Tibial nerve (tissue), 4 donors: Measurements from ENCODE around the gene B3GALT4. TPM values are rescaled to one million over a fixed set of nuclear protein-coding genes. Genes with fewer than 3 reads are reported as not detected.

Source experiments
- DNase-seq, 2 donors: peaks; one replicate each; pipeline ENCODE4 v3.0.0-alpha.2; 2019; ENCODE audit warnings: low spot score in 2 of 2
- H3K27ac ChIP-seq, 4 donors: fragments of 200-600 bp; sonication (generic) in 3 of 4; one replicate each; pipeline ENCODE4 v1.5.1; 2017 to 2019; ENCODE audit warnings: mild to moderate bottlenecking in 1 of 4
- H3K27me3 ChIP-seq, 2 donors: fragments of 200-600 bp; sonication (generic) in 1 of 2; one replicate each; pipeline versions ENCODE4 v1.5.1 to v1.6.0; 2017 to 2019
- H3K36me3 ChIP-seq, 3 donors: fragments of 200-600 bp; sonication (generic); one replicate each; pipeline ENCODE4 v1.5.1; 2018 to 2019
- H3K4me1 ChIP-seq, 4 donors: fragments of 200-600 bp; sonication (generic) in 3 of 4; one replicate each; pipeline ENCODE4 v1.5.1; 2017 to 2019
- H3K4me3 ChIP-seq, 4 donors: fragments of 200-600 bp; sonication (generic) in 3 of 4; one replicate each; pipeline ENCODE4 v1.5.1; 2017 to 2019; ENCODE audit warnings: mild to moderate bottlenecking in 1 of 4, moderate library complexity in 1 of 4
- H3K9me3 ChIP-seq, 4 donors: fragments of 200-600 bp; sonication (generic) in 3 of 4; one replicate each; pipeline ENCODE4 v1.5.1; 2017 to 2019
- EP300 ChIP-seq, 2 donors: sonication (generic); formaldehyde crosslinking; IDR thresholded peaks; one replicate each; pipeline ENCODE4 v1.6.1; 2017; ENCODE audit warnings: antibody characterized with exemption in 2 of 2, mild to moderate bottlenecking in 1 of 2
- POLR2A ChIP-seq, 2 donors: fragments of 450-650 bp; IDR thresholded peaks; one replicate each; pipeline ENCODE4 v1.6.1; 2017; ENCODE audit warnings: antibody characterized with exemption in 2 of 2, mild to moderate bottlenecking in 2 of 2, moderate library complexity in 2 of 2
- WGBS, 2 donors: methylation state at CpG; one replicate each; pipeline ENCODE4 v1.1.5; 2018; 5-methylcytosine and 5-hydroxymethylcytosine counted together
- total RNA-seq, 4 donors: library from RNA; depleted of rRNA; stranded (reverse); fragments of >200 nt; gene quantifications; one replicate each; pipeline ENCODE4 v1.1.0, GENCODE V29; 2016
- TF ChIP-seq, protein P1 (sequence below), 5 experiments: fragments of 200-600 bp in 3 of 5; fragments of 450-650 bp in 2 of 5; sonication (generic) in 3 of 5; IDR thresholded peaks; one replicate each; pipeline ENCODE4 v1.5.1; 2016 to 2019; ENCODE audit warnings: antibody characterized with exemption in 5 of 5, mild to moderate bottlenecking in 3 of 5, moderate library complexity in 2 of 5

The B3GALT4 gene
- total RNA-seq, 4 donors from 2014 or later: 7.5 to 30.4 (median 17.7) TPM

DNA sequence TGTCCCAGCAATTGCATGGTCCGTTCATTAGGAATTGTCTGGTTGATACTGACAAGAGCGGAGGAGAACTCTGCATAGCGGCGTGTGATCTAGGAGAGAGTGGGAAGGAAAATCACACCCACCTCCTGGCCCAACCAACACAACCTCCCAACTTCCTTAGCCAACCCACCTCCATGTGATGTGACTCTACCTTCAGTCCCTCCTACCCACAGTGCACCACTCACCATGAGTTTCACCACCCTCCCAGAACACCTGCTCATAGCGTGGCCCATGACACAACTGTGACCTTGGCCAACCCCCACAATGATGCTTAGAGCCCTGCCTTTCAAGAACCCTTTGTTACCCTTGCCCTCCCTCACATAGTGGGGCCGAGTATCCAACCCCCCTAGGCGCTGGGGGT lies 12.9 kb upstream of the B3GALT4 start:
- peaks cover 0 to 96% (median 32%) of the 10 kb centered on the region in 3 donors for H3K36me3 ChIP-seq
- DNase-seq: no peak
- H3K4me3 ChIP-seq: no peak overlapping the region
- no peak overlapping the region for H3K27ac ChIP-seq
- H3K9me3 ChIP-seq: no peaks in the 10 kb centered on the region
- no peak for TF ChIP-seq POLR2A (IDR thresholded peaks at IDR 0.05)
- TF ChIP-seq, protein P1, sequence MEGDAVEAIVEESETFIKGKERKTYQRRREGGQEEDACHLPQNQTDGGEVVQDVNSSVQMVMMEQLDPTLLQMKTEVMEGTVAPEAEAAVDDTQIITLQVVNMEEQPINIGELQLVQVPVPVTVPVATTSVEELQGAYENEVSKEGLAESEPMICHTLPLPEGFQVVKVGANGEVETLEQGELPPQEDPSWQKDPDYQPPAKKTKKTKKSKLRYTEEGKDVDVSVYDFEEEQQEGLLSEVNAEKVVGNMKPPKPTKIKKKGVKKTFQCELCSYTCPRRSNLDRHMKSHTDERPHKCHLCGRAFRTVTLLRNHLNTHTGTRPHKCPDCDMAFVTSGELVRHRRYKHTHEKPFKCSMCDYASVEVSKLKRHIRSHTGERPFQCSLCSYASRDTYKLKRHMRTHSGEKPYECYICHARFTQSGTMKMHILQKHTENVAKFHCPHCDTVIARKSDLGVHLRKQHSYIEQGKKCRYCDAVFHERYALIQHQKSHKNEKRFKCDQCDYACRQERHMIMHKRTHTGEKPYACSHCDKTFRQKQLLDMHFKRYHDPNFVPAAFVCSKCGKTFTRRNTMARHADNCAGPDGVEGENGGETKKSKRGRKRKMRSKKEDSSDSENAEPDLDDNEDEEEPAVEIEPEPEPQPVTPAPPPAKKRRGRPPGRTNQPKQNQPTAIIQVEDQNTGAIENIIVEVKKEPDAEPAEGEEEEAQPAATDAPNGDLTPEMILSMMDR (IDR thresholded peaks at IDR 0.05): no peak
- TF ChIP-seq EP300 (IDR thresholded peaks at IDR 0.05): no peak
- WGBS, 2 donors: 78 to 79% methylated on average over 7 of the region's 7 CpGs
- H3K27me3 ChIP-seq: no peaks in the 10 kb centered on the region
- H3K4me1 ChIP-seq: peaks cover 0 to 5% (median 0%) of the 10 kb centered on the region in 4 donors

DNA sequence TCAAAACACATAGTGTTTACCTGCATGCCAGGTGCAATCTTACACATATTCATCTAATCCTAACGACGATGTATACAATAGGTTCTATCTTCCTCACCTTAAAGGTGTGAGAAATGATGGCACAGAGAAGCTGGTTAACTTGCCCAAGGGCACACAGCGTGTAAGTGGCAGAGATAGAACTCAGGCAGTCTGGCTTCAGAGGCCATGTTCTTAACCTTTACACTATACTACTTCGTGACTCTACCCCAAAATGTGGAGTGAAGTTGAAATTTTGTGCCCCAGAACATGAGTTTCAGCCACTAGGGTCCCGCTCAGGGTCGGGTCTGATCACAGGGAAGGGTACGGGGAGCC lies 5.8 kb upstream of the B3GALT4 start:
- DNase-seq: no peak
- TF ChIP-seq POLR2A (IDR thresholded peaks at IDR 0.05): no peak
- TF ChIP-seq, protein P1 (IDR thresholded peaks at IDR 0.05): no peak
- TF ChIP-seq EP300 (IDR thresholded peaks at IDR 0.05): no peak
- Histone ChIP-seq H3K4me1 (peaks cover 3 to 60% (median 40%) of the 10 kb centered on the region in 4 donors), H3K9me3 (no peaks in the 10 kb centered on the region), H3K4me3 (peak overlapping the region; percentile 80 to 94 (median 82)), H3K27me3 (no peaks in the 10 kb centered on the region), H3K36me3 (peaks cover 0 to 72% (median 37%) of the 10 kb centered on the region in 3 donors), H3K27ac (peak overlapping the region; percentile 82 to 96 (median 90))
- 1 to 2% methylated on average over 7 of the region's 7 CpGs for WGBS, 2 donors

DNA sequence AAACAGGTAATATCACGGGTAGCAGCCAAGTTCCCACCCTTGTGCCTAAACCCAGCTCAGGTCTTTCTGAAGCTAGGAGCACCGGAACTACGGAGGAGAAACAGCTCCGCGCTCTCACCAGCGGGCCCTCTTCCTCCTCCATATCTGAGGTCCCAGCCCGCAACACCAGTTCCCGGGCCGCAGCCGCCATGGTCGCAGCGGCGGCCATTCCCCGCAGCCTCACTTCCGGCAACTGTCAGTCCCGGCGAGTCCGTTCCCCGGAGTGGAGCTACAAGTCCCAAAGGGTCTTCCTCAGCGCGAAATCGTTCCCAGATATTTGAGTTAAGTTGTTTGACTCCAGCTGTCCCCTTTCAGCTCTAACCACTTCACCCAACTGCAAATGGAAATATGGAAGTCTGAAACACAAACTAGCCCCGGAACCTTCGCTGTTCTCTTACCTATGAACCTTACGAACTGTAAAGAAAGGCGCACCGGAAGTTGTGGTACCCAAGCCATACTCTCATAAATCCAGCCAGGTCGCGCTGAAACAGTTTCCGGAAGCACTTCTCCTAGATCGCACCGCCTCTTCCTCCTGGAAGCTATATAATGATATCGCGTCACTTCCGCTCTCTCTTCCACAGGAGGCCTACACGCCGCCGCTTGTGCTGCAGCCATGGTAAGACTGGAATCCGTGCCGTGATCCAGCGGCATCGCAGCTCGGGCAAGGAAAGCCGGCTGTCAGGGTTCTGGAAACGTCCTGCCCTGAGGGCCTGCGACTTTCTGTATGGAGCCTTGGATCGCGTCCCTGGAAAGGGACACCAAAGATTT lies 5.3 kb upstream of the B3GALT4 start, which contains the start of the genes RPS18 and VPS52:
TSS of gene RPS18 (plus strand) at position 608 of the 807 bp plus-strand sequence. CDS start at position 653, 45 bp downstream.
TSS of gene VPS52 (minus strand) at position 409 of the 807 bp plus-strand sequence. CDS start at position 208, 201 bp downstream.
- Histone ChIP-seq H3K36me3 (peaks cover 0 to 70% (median 33%) of the 10 kb centered on the region in 3 donors), H3K27me3 (no peaks in the 10 kb centered on the region), H3K27ac (peak within 1 kb of the TSS; percentile 82 to 96 (median 90)), H3K4me1 (peaks cover 3 to 66% (median 46%) of the 10 kb centered on the region in 4 donors), H3K4me3 (peak within 1 kb of the TSS; percentile 80 to 94 (median 82)), H3K9me3 (no peaks in the 10 kb centered on the region)
- WGBS, 2 donors: 0% methylated on average over 40 to 43 of the region's 48 CpGs
- TF ChIP-seq, protein P1 (IDR thresholded peaks at IDR 0.05): peak in 2 of 5 experiments; percentile 17 to 30
- TF ChIP-seq EP300 (IDR thresholded peaks at IDR 0.05) (peak; percentile 90 to 100), POLR2A (IDR thresholded peaks at IDR 0.05) (peak; percentile 96 to 97)
- peak; percentile 88 to 98 for DNase-seq

DNA sequence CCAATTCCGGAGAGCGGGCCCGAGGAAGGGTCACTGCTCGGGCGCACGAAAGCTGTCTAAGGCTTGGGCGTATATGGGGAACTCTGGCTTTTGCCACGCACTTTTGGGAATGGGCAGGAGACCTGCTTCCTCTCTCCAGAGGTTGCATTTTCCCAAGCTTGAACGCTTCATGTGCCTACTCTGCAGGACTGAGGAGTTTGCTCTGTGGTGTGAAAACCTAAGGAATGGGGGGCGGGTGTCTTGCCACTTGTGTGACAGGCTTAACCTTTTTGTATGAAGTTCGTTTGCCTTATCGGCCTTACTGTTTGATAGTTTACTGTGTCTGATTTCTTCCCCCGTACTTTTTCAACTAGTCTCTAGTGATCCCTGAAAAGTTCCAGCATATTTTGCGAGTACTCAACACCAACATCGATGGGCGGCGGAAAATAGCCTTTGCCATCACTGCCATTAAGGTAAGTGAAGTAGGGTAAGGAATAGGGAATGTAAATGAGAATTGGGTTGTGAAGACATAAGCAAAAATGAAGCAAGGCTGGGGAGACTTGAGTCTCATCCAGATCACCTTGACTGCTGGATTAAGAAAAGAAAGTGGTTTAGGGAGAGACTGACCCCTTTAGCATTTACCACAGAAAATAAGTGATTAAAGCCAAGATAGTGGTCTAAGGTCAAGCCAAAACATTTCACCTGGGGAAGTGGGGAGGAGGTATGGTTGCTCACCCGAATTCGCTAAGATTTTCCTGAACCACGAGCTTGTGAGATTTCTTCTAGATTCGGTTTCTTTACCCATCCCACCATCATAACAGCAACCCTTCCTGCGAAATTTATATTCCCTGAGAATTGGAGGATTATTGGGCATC lies 4.4 kb upstream of the B3GALT4 start:
- H3K4me1 ChIP-seq: peaks cover 3 to 70% (median 50%) of the 10 kb centered on the region in 4 donors
- H3K9me3 ChIP-seq: no peaks in the 10 kb centered on the region
- WGBS, 2 donors: 14 to 15% methylated on average over 22 of the region's 22 CpGs
- TF ChIP-seq EP300 (IDR thresholded peaks at IDR 0.05) (no peak), POLR2A (IDR thresholded peaks at IDR 0.05) (no peak)
- TF ChIP-seq, protein P1 (IDR thresholded peaks at IDR 0.05): no peak
- peak overlapping the region; percentile 29 to 96 (median 90) for H3K27ac ChIP-seq
- H3K4me3 ChIP-seq: peak overlapping the region; percentile 80 to 94 (median 82)
- no peak for DNase-seq
- no peaks in the 10 kb centered on the region for H3K27me3 ChIP-seq
- peaks cover 0 to 62% (median 24%) of the 10 kb centered on the region in 3 donors for H3K36me3 ChIP-seq
